ENCODE measurements around the gene FBLN2. TPM values are rescaled to one million over a fixed set of nuclear protein-coding genes. Genes with fewer than 3 reads are reported as not detected.

The FBLN2 gene
- total RNA-seq, 4 donors from 2014 or later, result 20.6 to 51.2 (median 32.8) TPM

DNA sequence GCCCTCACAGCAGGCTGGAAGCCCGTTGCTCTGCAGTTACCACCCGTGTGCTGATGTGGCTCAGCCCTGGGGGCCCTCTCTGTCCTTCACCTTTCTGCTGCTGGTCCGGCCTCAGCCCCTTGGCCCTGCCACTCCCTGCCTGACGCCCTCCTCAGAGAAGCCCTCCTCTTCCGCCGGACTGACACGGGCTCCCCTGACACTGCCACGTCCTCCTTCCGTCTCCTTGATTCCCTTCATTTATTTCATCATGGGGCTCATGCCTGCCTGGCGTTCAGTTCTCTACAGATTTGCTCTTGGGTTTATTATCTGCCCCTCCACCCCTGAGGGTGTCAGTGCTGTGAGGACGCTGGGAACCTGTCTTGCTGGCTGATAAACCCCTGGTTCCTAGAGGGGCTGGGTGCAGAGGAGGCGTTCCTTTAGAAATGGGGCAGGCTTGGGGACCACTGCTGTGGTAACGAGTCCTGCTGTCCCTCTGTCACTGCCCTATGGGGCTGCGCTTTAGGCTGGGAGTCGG, 19.6 kb downstream of the FBLN2 start:
- no peaks in the 10 kb centered on the region for H3K9me3 ChIP-seq
- H3K36me3 ChIP-seq, result no peaks in the 10 kb centered on the region
- no peaks in the 10 kb centered on the region for H3K27me3 ChIP-seq
- H3K27ac ChIP-seq, result no peak overlapping the region
- TF ChIP-seq, protein P1, sequence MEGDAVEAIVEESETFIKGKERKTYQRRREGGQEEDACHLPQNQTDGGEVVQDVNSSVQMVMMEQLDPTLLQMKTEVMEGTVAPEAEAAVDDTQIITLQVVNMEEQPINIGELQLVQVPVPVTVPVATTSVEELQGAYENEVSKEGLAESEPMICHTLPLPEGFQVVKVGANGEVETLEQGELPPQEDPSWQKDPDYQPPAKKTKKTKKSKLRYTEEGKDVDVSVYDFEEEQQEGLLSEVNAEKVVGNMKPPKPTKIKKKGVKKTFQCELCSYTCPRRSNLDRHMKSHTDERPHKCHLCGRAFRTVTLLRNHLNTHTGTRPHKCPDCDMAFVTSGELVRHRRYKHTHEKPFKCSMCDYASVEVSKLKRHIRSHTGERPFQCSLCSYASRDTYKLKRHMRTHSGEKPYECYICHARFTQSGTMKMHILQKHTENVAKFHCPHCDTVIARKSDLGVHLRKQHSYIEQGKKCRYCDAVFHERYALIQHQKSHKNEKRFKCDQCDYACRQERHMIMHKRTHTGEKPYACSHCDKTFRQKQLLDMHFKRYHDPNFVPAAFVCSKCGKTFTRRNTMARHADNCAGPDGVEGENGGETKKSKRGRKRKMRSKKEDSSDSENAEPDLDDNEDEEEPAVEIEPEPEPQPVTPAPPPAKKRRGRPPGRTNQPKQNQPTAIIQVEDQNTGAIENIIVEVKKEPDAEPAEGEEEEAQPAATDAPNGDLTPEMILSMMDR (IDR thresholded peaks at IDR 0.05), result no peak
- no peak for TF ChIP-seq POLR2A (IDR thresholded peaks at IDR 0.05)
- H3K4me1 ChIP-seq, result no peaks in the 10 kb centered on the region
- H3K4me3 ChIP-seq, result no peak overlapping the region
- DNase-seq, result no peak

DNA sequence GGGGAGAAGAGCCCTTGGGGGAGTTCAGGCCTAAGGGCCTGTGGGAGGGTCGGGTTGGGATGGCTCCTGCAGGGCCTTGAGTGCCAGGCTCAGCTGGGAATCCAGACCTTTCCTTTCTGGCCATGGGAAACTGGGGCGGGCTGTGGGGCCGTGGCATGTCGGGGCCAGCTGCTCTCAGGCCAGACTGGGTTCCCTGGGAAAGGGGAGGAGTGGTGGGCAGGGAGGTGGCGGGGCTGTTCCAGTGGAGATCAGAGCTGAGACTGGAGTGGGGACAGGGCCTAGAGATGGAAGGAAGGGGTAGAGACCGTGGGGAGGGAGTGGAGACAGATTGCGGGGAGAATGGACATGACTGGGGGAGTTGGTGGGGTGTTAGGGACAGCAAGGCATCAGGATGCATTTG, 20.3 kb downstream of the FBLN2 start:
- Histone ChIP-seq H3K27me3 (no peaks in the 10 kb centered on the region), H3K27ac (no peak overlapping the region), H3K4me3 (no peak overlapping the region), H3K4me1 (no peaks in the 10 kb centered on the region), H3K9me3 (no peaks in the 10 kb centered on the region), H3K36me3 (no peaks in the 10 kb centered on the region)
- no peak for DNase-seq
- no peak for TF ChIP-seq POLR2A (IDR thresholded peaks at IDR 0.05)
- TF ChIP-seq, protein P1 (IDR thresholded peaks at IDR 0.05), result no peak

DNA sequence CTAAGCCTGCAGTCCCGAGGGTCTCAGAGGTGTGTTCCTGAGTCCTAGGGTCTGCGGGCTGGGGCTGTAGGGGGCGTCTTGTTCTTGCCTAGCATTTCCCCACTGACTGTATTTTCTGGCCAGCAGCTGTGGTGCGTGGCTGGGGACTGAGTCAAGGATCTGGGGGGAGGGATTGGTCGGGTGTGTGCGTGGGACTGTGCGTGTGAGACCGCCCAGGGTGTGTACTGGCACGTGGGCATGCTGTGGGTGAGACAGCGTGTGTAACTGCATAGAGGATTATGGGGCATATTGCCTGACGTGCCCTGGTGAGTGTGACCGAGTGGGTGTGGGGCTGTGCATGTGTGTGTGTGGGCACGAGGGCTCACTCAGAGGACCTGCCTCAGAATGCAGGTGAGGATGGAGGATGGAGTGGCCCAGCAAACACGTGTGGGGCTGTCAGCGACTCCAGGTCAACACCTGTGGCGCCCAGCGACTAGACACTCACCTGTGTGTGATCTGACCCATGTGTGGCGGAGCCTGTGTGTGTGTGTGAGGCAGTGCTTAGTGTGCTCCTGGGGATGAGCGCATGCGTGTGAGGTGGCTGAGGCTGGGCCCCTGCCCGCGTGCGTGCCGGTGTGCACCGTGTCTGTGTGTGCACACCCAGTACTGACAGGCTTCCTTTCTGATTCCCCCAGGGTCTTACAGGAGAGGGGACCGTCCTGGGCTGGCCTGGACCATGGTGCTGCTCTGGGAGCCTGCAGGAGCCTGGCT, 20.9 kb downstream of the FBLN2 start:
- no peaks in the 10 kb centered on the region for H3K27me3 ChIP-seq
- no peaks in the 10 kb centered on the region for H3K4me1 ChIP-seq
- no peak overlapping the region for H3K27ac ChIP-seq
- TF ChIP-seq, protein P1 (IDR thresholded peaks at IDR 0.05), result no peak
- no peak for TF ChIP-seq POLR2A (IDR thresholded peaks at IDR 0.05)
- H3K4me3 ChIP-seq, result no peak overlapping the region
- no peak for DNase-seq
- H3K36me3 ChIP-seq, result no peaks in the 10 kb centered on the region
- no peaks in the 10 kb centered on the region for H3K9me3 ChIP-seq

DNA sequence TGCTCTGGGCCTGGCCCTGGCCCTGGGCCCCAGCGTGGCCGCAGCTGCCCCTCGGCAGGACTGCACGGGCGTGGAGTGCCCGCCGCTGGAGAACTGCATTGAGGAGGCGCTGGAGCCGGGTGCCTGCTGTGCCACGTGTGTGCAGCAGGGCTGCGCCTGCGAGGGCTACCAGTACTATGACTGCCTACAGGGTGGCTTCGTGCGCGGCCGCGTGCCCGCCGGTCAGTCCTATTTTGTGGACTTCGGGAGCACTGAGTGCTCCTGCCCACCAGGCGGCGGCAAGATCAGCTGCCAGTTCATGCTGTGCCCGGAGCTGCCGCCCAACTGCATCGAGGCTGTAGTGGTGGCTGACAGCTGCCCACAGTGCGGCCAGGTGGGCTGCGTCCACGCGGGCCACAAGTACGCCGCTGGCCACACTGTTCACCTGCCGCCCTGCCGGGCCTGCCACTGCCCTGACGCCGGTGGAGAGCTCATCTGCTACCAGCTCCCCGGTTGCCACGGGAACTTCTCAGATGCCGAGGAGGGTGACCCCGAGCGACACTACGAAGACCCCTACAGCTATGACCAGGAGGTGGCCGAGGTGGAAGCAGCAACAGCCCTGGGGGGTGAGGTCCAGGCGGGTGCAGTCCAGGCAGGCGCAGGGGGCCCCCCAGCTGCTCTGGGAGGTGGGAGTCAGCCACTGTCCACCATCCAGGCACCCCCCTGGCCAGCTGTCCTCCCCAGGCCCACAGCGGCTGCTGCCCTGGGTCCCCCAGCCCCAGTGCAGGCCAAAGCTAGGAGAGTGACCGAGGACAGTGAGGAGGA, 21.7 kb downstream of the FBLN2 start:
- no peaks in the 10 kb centered on the region for H3K9me3 ChIP-seq
- H3K27ac ChIP-seq, result no peak overlapping the region
- no peak for DNase-seq
- no peaks in the 10 kb centered on the region for H3K36me3 ChIP-seq
- H3K4me1 ChIP-seq, result no peaks in the 10 kb centered on the region
- no peak overlapping the region for H3K4me3 ChIP-seq
- TF ChIP-seq POLR2A (IDR thresholded peaks at IDR 0.05), result no peak
- TF ChIP-seq, protein P1 (IDR thresholded peaks at IDR 0.05), result no peak
- H3K27me3 ChIP-seq, result no peaks in the 10 kb centered on the region

DNA sequence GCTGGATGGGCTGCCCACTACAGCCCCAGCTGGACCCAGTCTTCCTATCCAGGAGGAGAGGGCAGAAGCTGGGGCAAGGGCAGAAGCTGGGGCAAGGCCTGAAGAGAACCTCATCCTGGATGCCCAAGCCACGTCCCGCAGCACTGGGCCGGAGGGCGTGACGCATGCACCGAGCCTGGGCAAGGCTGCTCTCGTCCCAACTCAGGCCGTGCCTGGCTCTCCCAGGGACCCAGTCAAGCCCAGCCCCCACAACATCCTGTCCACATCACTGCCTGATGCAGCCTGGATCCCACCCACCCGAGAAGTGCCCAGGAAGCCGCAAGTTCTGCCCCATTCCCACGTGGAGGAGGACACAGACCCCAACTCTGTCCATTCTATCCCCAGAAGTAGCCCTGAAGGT, 22.3 kb downstream of the FBLN2 start:
- Histone ChIP-seq H3K4me1 (no peaks in the 10 kb centered on the region), H3K27me3 (no peaks in the 10 kb centered on the region), H3K9me3 (no peaks in the 10 kb centered on the region), H3K4me3 (no peak overlapping the region), H3K36me3 (no peaks in the 10 kb centered on the region), H3K27ac (no peak overlapping the region)
- no peak for DNase-seq
- TF ChIP-seq, protein P1 (IDR thresholded peaks at IDR 0.05), result no peak
- TF ChIP-seq POLR2A (IDR thresholded peaks at IDR 0.05), result no peak

Measured in Peyer's patch (tissue), 4 donors.